ENCODE measurements around the gene GIGYF2.
"Not testable (repeated sequence)": the region's sequence is repeated elsewhere in the genome, so short reads cannot be mapped to it uniquely, and the experiment has no call there.

Gene GIGYF2

GRCh38 chr2:232816657-232817056 lies 119.5 kb downstream of the GIGYF2 start:
- no peak for DNase-seq (ENCODE audit: low spot score)

DNA sequence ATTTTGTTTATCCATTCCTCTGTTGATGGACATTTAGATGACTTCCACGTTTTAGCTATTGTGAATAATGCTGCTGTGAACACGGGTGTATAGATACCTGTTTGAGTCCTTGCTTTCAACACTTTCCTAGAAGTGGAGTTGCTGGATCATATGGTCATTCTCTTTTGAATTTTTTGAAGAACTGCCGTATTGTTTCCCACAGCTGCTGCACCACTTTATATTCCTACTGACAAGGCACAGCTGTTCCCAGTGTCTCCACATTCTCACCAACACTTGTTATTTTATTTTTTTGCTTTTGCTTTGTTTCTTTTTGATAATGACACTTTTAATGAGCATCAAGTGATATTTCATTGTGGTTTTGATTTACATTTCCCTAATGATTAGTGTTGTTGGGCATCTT lies 120.6 kb downstream of the GIGYF2 start:
- DNase-seq (ENCODE audit: low spot score): no peak

GRCh38 chr2:232829988-232830387 lies 132.9 kb downstream of the GIGYF2 start:
- DNase-seq (ENCODE audit: low spot score): no peak

- DNase-seq (ENCODE audit: low spot score): no peak
Observed at GRCh38 chr2:232831496-232831895, 134.4 kb downstream of the GIGYF2 start.

DNA sequence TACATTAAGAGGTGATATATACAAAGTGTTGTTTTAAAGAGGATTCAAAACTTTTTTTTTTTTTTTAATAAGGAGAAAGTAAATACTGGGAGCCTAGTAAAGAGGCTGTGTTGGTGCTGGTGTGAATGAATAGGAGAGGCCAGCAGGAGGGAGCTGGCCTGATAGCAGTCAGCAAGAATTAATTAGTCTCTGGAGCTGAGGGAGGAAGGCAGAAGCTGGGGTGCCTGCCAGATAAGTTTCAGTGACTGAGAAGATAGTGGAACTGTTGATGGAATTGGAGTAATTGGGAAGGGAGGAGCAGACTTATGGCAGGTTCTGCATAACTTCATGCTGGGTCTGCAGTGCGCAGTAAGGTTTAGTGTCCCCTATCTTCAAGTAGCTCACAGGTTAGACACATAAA lies 136.7 kb downstream of the GIGYF2 start:
- no peak for DNase-seq (ENCODE audit: low spot score)

DNA sequence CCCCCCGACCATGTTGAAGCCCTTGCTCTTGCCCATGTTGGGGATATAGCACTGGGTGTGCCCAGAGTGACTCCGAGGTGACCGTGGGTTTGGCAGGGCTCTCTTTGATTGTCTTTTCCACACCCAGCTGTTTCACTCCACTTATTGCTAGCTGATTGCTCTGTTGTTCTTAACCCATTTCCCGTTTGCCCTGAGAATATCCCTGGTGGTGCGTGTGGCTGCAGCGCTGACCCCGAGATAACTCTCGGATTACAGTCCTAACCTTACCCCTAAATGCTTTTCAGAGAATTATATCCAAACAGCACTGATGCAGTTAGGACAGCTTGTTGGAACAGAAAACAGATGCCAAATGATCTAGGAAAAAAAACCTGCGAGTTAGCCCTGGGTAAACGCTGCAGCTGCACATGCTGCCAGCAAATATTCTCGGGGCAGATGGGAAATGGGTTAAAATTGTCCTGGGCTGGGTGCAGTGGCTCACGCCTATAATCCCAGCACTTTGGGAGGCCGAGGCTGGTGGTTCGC lies 138.6 kb downstream of the GIGYF2 start:
- DNase-seq (ENCODE audit: low spot score): no peak

DNA sequence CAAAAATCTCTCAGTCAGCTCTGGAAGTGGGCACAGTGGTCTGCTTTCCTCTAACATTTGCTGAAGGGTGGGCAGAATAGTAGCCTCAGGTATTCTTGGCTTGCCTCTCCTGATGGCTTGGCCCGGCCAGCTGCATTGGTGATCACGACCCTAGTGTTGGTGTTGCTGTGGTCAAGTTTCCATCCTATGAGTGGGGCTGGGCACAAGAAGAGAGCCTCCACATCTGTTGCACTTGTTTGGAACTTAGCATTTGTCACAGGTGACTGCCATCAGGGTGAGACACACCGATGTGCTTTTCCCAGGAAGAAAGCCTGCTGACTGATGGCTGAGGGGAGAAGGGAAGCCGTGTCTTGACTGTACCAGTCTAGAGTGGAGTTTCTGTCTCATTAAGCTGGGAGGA lies 139.8 kb downstream of the GIGYF2 start:
- DNase-seq (ENCODE audit: low spot score): no peak

DNA sequence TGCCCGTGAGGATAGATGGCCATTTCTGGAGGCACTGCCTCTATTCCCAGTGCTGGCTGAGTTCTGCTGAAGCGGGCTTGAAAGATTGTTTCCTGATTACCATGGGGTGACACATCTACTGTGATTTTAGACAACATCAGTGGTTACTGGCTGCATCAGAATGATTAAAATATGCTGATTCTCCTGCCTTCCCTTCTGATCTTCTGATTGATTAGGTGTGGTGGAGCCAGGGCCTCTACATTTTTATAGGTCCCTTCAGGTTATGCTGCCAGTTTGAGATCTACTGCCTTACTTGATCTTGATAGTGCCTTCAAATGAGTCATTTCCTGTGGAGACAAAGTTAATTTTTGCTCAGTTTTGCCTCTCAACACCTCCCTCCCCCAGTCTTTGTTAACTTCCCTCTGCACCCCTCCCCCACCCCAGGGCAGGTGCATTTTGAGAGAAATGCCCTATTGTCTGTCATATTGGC lies 141.3 kb downstream of the GIGYF2 start:
- DNase-seq (ENCODE audit: low spot score): no peak

DNA sequence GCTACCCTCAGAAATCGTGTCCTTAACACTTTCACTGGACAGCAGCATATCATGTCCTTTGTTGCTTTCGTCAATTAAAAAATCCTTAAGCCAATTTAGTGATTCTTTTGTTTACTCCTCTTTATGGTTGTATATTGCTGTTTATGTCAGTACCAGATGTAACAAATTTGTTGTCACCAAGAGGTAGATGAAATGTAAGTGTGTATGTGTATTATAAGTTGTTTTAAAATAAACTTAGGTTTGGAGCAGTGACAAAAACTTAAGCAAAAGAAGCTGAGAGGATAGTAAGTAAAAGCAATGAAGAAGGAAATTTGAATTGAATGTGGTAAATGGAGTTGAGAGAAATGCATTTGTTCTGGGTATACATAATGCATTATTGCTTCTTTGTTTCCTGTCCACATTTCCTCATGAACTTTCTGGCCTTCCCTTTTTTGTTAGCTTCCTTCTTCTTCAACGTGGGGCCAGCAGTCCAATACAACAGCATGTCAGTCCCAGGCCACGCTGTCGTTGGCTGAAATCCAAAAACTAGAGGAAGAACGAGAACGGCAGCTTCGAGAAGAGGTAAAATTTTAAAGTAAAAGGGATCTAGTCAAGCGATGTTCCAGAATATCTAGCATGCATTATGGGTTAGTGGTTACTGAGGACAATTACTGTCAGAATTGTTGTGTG lies 142.4 kb downstream of the GIGYF2 start:
- no peak for DNase-seq (ENCODE audit: low spot score)

GRCh38 chr2:232842689-232843088 lies 145.6 kb downstream of the GIGYF2 start:
- no peak for DNase-seq (ENCODE audit: low spot score)

DNA sequence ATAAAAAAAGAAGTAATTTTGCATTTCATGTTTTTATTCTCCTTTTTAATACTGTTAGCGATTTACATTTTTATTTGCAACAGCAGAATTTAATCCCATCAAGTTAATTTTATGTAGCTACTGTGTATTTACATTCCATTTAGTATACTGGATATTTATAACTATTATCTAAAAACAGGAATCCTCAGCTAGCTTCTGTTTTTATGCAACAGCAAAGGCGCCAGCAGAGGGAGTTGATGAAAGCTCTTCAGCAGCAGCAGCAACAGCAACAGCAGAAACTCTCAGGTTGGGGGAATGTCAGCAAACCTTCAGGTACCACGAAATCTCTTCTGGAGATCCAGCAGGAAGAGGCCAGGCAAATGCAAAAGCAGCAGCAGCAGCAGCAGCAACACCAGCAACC lies 146.7 kb downstream of the GIGYF2 start:
- DNase-seq (ENCODE audit: low spot score): peak; percentile 14

- no peak for DNase-seq (ENCODE audit: low spot score)
Observed at GRCh38 chr2:232846055-232846454, 148.9 kb downstream of the GIGYF2 start.

DNA sequence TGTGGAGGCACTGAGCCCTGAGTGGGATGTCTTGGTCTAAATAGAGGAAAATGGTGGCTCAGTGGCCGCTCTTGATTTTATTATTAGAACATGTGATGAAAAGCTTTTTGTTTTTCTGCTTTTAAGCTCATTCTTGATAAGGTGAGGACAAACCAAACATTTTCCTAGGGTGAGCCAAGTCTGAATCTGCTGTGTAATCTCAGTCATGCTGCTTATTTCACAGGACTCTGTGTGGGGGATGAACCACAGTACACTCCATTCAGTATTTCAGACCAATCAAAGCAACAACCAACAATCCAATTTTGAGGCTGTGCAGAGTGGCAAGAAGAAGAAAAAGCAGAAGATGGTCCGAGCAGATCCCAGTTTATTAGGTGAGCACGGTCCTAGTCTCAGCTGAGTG lies 152.9 kb downstream of the GIGYF2 start:
- no peak for DNase-seq (ENCODE audit: low spot score)

DNA sequence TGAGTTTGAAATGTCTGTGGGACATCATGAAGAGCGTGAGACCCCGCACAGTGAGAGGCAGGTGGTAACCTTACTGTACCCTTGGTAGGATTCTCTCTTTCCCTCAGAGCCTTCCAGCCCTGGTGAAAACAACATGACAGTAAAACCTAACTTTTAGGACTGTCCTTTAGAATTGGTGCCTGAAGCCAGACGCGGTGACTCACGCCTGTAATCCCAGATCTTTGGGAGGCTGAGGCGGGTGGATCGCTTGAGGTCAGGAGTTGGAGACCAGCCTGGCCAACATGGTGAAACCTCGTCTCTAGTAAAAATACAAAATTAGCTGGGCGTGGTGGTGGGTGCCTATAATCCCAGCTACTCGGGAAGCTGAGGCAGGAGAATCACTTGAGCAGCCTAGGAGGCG lies 154.9 kb downstream of the GIGYF2 start:
- DNase-seq (ENCODE audit: low spot score): not testable (repeated sequence)

DNA sequence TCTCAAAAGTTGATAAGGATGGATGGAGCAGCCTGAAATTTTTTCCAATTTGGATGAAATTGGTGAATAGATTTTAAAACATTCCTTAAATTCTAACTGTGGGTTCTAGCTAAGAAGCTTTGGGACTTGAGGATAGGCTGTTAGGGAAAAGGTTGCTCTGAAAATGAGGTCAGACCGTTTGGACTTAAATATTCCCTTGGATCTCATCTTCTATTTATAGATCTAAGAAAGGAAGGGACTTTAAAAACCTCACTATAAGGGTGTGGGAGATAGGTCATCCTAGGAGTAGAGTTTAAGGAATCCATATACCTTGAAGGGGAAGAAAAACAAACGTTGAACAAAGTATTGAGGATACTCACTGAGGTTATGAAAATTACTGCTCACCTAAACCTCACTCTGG lies 155.5 kb downstream of the GIGYF2 start:
- DNase-seq (ENCODE audit: low spot score): no peak

- DNase-seq (ENCODE audit: low spot score): no peak
Observed at GRCh38 chr2:232854082-232854481, 157.0 kb downstream of the GIGYF2 start.

DNA sequence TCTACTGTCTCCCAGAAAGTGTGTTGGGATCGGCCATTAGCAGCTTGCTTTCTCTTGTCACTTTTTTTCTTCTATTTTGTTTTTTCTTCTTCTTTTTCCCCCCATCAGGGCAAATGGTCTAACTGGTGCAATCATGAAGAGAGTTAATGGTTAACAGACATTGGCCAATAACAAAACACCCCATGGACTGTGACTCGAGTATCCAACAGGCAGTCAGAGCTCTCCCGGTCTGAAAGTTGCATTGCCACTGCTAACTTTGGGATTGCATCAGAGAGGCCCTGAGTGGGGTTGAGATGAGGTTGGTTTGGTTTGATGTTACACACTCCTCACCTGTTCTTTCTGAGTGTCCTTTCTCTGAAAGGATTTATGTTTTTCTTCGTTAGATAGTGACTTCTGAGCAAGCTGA lies 160.0 kb downstream of the GIGYF2 start:
- no peak for DNase-seq (ENCODE audit: low spot score)

DNA sequence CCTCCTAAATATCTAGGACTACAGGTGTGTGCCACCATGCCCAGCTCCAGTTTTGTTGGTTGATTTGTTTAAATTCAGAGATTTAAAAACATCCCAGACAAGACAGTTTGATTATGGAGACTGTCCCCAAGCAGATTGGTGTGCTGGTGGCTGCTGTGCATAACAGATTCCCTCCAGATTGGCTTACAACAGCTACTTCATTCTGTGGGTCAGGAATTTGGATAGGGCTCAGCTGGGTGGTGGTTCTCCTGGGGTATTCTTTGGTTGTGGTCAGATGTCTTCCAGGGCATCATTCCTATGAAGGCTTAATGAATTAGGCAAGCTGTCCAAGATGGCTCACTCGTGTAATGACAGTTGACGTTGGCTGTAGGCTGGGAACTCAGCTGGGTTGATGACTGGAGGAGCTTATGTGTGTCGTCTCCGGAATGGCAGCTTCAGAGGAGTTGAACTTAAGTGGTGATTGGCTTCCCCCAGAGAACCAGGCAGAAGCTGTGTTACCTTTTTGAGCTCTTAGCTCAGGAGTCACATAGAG lies 162.3 kb downstream of the GIGYF2 start:
- DNase-seq (ENCODE audit: low spot score): no peak

DNA sequence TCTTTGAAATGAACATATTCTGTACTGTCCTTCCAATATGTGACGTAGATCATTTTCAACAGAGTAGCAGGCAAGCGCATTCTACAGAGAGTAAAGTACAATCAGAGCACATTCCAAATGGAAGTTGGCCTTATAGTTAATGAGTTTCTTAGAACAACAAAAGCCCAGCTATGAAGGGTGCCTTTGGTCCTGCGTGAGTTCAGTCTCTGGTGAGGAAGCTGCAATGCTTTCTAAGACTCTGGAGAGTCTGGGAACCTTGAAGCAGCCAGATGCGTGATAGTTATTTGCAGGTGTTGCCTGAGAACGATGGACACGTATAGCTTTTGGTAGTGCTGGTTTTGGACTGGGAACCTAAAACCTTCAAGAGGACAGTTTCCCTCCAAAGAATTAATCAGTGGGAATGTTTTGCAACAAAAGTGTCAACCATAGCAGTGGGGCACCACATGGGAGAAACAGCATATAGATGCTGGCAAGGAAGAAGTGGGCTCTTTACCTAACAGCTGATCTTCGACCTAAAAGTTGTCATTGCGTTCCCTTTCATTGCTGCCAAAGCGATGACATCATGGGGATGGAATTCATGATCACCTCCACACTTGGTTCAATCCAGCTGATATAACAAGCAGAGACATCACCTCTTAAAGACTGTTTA lies 163.6 kb downstream of the GIGYF2 start:
- no peak for DNase-seq (ENCODE audit: low spot score)

DNA sequence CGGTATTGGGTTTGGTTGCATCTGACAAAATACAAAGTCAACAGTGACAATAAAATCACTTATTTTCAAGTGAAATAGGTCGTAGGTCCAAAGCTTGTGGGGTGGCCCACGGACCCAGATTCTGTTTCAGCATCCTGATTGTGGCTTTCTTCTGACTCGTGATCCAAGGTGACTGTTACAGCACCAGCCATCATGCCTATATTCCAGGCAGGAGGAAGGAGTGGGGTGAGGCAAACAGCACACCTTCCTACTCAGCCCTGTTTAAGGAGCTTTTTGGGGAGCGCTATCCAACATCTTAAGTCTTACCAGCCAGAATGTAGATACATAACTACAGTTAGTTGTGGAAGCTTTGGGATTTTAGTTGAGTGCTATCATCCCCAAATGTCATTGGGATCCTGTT lies 164.2 kb downstream of the GIGYF2 start:
- no peak for DNase-seq (ENCODE audit: low spot score)

DNA sequence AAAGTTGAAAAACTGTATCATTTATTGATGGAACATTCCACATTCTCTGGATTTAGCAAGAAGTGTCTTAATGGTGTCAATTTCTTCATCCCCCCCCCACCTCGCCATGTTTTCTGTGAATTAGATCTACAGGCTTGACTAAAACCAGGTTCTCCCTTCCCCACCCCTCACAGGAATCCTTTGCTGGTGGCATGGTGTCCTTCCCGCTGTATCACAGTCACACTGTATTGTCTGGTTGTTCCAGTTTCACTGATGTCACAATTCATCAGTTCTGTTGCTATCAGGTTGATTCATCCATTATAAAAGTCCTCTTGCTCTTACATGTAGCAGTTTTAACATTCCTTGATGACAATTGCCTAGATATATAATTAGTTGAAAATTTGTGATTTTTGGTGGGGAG lies 166.9 kb downstream of the GIGYF2 start:
- no peak for DNase-seq (ENCODE audit: low spot score)

GRCh38 chr2:232865165-232865564 lies 168.0 kb downstream of the GIGYF2 start:
- no peak for DNase-seq (ENCODE audit: low spot score)

DNA sequence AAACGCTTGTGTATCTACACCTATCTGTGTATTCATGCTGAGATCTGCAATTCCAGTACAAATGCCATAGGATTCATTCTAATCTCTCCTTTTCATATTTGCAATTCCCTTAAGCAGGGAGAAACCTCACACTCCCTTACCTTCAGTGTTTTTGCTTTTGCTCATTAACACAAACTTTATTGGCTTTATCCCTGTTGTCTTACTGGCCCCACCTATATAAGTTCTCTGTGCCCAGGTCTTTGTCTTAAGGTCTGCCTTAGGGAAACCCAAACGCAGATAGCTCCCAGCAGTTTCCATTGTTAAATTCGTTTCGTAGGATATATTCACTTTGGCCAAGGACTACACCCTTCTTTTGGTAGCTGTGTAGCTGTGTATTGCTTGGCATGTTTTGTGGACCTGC lies 169.0 kb downstream of the GIGYF2 start:
- DNase-seq (ENCODE audit: low spot score): no peak

Data from NAMALWA (cell line).